HEK293 (cell line): ENCODE data around the gene ZNF574.

Experiments
- CTCF ChIA-PET: fragments of 350-600 bp; formaldehyde crosslinking; extraction: SDS; loops from one replicate; lab custom pipeline; 2021; ENCODE audit warnings: antibody characterized with exemption; lab: Yijun Ruan, JAX
- POLR2A ChIA-PET: fragments of 300-600 bp; formaldehyde crosslinking; extraction: SDS; loops from one replicate; lab custom pipeline; 2020; ENCODE audit warnings: antibody characterized with exemption, inconsistent platforms; lab: Yijun Ruan, JAX
- H3K27ac ChIP-seq: fragments of 200-500 bp; sonication (Bioruptor generic); 2 replicates; pipeline ENCODE4 v1.5.1; 2014; ENCODE audit warnings: low read depth, low read length, control low read depth, inconsistent platforms; ENCODE audit errors: extremely low read depth
- H3K36me3 ChIP-seq, 2 experiments: fragments of 200-500 bp in 1 of 2; sonication (Bioruptor generic) in 1 of 2; 1 replicate in 1 of 2; 2 replicates in 1 of 2; pipeline ENCODE4 v1.5.1; 2014 to 2017; ENCODE audit warnings: inconsistent platforms in 2 of 2, low read length in 2 of 2; ENCODE audit not compliant: control insufficient read depth in 2 of 2, insufficient read depth in 1 of 2
- H3K4me1 ChIP-seq: fragments of 200-500 bp; sonication (Bioruptor generic); 2 replicates; pipeline ENCODE4 v1.5.1; 2014; ENCODE audit warnings: mild to moderate bottlenecking, low read length, inconsistent platforms; ENCODE audit not compliant: control insufficient read depth, insufficient read depth
- H3K4me3 ChIP-seq: 2 replicates; pipeline ENCODE4 v1.5.1; 2011; ENCODE audit warnings: low read depth, mild to moderate bottlenecking, control low read depth, low read length, moderate library complexity
- H3K9me3 ChIP-seq: fragments of 200-500 bp; sonication (Bioruptor generic); 2 replicates; pipeline ENCODE4 v1.5.1; 2014; ENCODE audit warnings: low read depth, low read length, inconsistent platforms; ENCODE audit not compliant: control insufficient read depth, insufficient read depth
- GLI4 ChIP-seq: fragments of 450-650 bp; formaldehyde crosslinking; IDR thresholded peaks from 2 replicates; pipeline ENCODE4 v1.5.1; 2016; ENCODE audit warnings: missing biosample characterization, missing genetic modification characterization
- HOXC10 ChIP-seq: sonication (generic); formaldehyde crosslinking; IDR thresholded peaks from 2 replicates; pipeline ENCODE4 v1.8.1; 2023; ENCODE audit warnings: mild to moderate bottlenecking, missing genetic modification reagents
- IKZF3 ChIP-seq: fragments of 450-650 bp; IDR thresholded peaks from 2 replicates; pipeline ENCODE4 v1.5.0; 2018; ENCODE audit warnings: missing biosample characterization, mild to moderate bottlenecking, missing genetic modification characterization, moderate library complexity
- KLF8 ChIP-seq: fragments of 450-650 bp; formaldehyde crosslinking; IDR thresholded peaks from 2 replicates; pipeline ENCODE4 v1.5.1; 2016; ENCODE audit warnings: missing biosample characterization, missing genetic modification characterization
- OVOL3 ChIP-seq: fragments of 450-650 bp; formaldehyde crosslinking; IDR thresholded peaks from 2 replicates; pipeline ENCODE4 v1.5.1; 2016; ENCODE audit warnings: missing biosample characterization, missing genetic modification characterization
- SALL2 ChIP-seq: fragments of 450-650 bp; formaldehyde crosslinking; IDR thresholded peaks from 2 replicates; pipeline ENCODE4 v1.5.0; 2017; ENCODE audit warnings: missing biosample characterization, mild to moderate bottlenecking, missing genetic modification characterization, borderline replicate concordance
- ZBTB20 ChIP-seq: fragments of 450-650 bp; formaldehyde crosslinking; IDR thresholded peaks from 2 replicates; pipeline ENCODE4 v1.5.1; 2016; ENCODE audit warnings: missing biosample characterization, missing genetic modification characterization
- ZFP37 ChIP-seq: fragments of 450-650 bp; formaldehyde crosslinking; IDR thresholded peaks from 2 replicates; pipeline ENCODE4 v1.5.1; 2016; ENCODE audit warnings: missing biosample characterization, missing genetic modification characterization
- ZNF2 ChIP-seq: fragments of 450-650 bp; formaldehyde crosslinking; IDR thresholded peaks from 2 replicates; pipeline ENCODE4 v1.5.1; 2016; ENCODE audit warnings: missing biosample characterization, missing genetic modification characterization
- ZNF513 ChIP-seq: fragments of 450-650 bp; IDR thresholded peaks from 2 replicates; pipeline ENCODE4 v1.5.1; 2018; ENCODE audit warnings: missing biosample characterization, missing genetic modification characterization
- ZNF561 ChIP-seq: fragments of 450-650 bp; IDR thresholded peaks from 2 replicates; pipeline ENCODE4 v1.5.1; 2018; ENCODE audit warnings: missing biosample characterization, missing genetic modification characterization, borderline replicate concordance
- ZNF747 ChIP-seq: fragments of 450-650 bp; formaldehyde crosslinking; IDR thresholded peaks from 2 replicates; pipeline ENCODE4 v1.5.1; 2016; ENCODE audit warnings: missing biosample characterization, missing genetic modification characterization
- ZNF768 ChIP-seq: fragments of 450-650 bp; formaldehyde crosslinking; IDR thresholded peaks from 2 replicates; pipeline ENCODE4 v1.5.1; 2018; ENCODE audit warnings: missing biosample characterization, mild to moderate bottlenecking, missing genetic modification characterization
- TF ChIP-seq, protein P1 (sequence below): fragments of 450-650 bp; formaldehyde crosslinking; IDR thresholded peaks from 2 replicates; pipeline ENCODE4 v1.5.1; 2016; ENCODE audit warnings: missing biosample characterization, missing genetic modification characterization
- TF ChIP-seq, protein P2 (sequence below): fragments of 450-650 bp; formaldehyde crosslinking; IDR thresholded peaks from 2 replicates; pipeline ENCODE4 v1.5.1; 2016; ENCODE audit warnings: missing biosample characterization, missing genetic modification characterization
- TF ChIP-seq, protein P3 (sequence below): fragments of 450-650 bp; formaldehyde crosslinking; IDR thresholded peaks from 2 replicates; pipeline ENCODE4 v1.5.1; 2016; ENCODE audit warnings: missing biosample characterization, missing genetic modification characterization
- TF ChIP-seq, protein P4 (sequence below): fragments of 450-650 bp; formaldehyde crosslinking; IDR thresholded peaks from 2 replicates; pipeline ENCODE4 v1.5.1; 2016; ENCODE audit warnings: missing biosample characterization, missing genetic modification characterization, low read depth
- TF ChIP-seq, protein P5 (sequence below): fragments of 450-650 bp; formaldehyde crosslinking; IDR thresholded peaks from 2 replicates; pipeline ENCODE4 v1.5.1; 2017; ENCODE audit warnings: missing biosample characterization, missing genetic modification characterization

ZNF574 gene

GRCh38 chr19:42115219-42115618, 39.3 kb downstream of the ZNF574 start (continued):
- TF ChIP-seq, protein P1, sequence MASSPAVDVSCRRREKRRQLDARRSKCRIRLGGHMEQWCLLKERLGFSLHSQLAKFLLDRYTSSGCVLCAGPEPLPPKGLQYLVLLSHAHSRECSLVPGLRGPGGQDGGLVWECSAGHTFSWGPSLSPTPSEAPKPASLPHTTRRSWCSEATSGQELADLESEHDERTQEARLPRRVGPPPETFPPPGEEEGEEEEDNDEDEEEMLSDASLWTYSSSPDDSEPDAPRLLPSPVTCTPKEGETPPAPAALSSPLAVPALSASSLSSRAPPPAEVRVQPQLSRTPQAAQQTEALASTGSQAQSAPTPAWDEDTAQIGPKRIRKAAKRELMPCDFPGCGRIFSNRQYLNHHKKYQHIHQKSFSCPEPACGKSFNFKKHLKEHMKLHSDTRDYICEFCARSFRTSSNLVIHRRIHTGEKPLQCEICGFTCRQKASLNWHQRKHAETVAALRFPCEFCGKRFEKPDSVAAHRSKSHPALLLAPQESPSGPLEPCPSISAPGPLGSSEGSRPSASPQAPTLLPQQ (tag by site-specific recombination) = no peak
- no peak for TF ChIP-seq ZNF768 (tag by site-specific recombination)

DNA sequence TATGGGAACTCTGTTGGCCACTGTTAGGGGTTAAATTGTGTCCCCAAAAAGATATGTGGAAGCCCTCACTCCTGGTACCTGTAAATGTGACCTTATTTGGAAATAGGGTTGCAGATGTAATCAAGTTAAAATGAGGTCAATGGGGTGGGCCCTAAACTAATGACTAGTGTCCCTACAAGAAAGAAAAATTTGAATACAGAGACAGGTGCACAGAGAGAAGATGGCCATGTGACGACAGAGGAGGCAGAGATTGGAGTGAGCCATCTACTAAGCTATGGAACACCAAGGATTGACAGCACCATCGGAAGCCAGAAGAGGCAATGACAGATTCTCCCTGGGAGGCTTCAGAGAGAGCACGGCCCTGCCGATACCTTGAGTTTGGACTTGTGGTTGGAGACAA, 39.7 kb downstream of the ZNF574 start:
- Histone ChIP-seq H3K9me3 (no peaks in the 10 kb centered on the region), H3K36me3 (no peaks in the 10 kb centered on the region), H3K4me1 (peaks cover 9% of the 10 kb centered on the region; the same call in 1 of the 2 replicates), H3K4me3 (no peak overlapping the region), H3K27ac (no peak overlapping the region)
- CTCF ChIA-PET = interaction anchor here (0.6 to 4.6 kb wide), 10 partner anchors 8 to 658 kb away, joined by 3 to 41 read pairs (median 4); no protein-coding TSS in a partner anchor
- POLR2A ChIA-PET = interaction anchor here (1.1 kb wide), 2 partner anchors 17 to 127 kb away, joined by 3 read pairs; no protein-coding TSS in a partner anchor
- TF ChIP-seq ZFP37 (tag by site-specific recombination) (no peak), SALL2 (tag by site-specific recombination) (no peak), ZNF2 (no peak), KLF8 (tag by site-specific recombination) (no peak), IKZF3 (no peak), ZNF561 (tag by site-specific recombination) (no peak), ZNF747 (tag by site-specific recombination) (no peak), ZNF513 (tag by site-specific recombination) (no peak), OVOL3 (tag by site-specific recombination) (no peak), HOXC10 (CRISPR knock-in tag) (no peak), GLI4 (tag by site-specific recombination) (no peak), ZBTB20 (tag by site-specific recombination) (no peak)
- TF ChIP-seq, protein P2, sequence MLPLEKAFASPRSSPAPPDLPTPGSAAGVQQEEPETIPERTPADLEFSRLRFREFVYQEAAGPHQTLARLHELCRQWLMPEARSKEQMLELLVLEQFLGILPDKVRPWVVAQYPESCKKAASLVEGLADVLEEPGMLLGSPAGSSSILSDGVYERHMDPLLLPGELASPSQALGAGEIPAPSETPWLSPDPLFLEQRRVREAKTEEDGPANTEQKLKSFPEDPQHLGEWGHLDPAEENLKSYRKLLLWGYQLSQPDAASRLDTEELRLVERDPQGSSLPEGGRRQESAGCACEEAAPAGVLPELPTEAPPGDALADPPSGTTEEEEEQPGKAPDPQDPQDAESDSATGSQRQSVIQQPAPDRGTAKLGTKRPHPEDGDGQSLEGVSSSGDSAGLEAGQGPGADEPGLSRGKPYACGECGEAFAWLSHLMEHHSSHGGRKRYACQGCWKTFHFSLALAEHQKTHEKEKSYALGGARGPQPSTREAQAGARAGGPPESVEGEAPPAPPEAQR (tag by site-specific recombination) = no peak
- TF ChIP-seq, protein P3, sequence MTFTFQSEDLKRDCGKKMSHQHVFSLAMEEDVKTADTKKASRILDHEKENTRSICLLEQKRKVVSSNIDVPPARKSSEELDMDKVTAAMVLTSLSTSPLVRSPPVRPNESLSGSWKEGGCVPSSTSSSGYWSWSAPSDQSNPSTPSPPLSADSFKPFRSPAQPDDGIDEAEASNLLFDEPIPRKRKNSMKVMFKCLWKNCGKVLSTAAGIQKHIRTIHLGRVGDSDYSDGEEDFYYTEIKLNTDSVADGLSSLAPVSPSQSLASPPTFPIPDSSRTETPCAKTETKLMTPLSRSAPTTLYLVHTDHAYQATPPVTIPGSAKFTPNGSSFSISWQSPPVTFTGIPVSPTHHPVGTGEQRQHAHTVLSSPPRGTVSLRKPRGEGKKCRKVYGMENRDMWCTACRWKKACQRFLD (tag by site-specific recombination) = no peak
- TF ChIP-seq, protein P4, sequence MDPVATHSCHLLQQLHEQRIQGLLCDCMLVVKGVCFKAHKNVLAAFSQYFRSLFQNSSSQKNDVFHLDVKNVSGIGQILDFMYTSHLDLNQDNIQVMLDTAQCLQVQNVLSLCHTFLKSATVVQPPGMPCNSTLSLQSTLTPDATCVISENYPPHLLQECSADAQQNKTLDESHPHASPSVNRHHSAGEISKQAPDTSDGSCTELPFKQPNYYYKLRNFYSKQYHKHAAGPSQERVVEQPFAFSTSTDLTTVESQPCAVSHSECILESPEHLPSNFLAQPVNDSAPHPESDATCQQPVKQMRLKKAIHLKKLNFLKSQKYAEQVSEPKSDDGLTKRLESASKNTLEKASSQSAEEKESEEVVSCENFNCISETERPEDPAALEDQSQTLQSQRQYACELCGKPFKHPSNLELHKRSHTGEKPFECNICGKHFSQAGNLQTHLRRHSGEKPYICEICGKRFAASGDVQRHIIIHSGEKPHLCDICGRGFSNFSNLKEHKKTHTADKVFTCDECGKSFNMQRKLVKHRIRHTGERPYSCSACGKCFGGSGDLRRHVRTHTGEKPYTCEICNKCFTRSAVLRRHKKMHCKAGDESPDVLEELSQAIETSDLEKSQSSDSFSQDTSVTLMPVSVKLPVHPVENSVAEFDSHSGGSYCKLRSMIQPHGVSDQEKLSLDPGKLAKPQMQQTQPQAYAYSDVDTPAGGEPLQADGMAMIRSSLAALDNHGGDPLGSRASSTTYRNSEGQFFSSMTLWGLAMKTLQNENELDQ (tag by site-specific recombination) = no peak
- TF ChIP-seq, protein P5, sequence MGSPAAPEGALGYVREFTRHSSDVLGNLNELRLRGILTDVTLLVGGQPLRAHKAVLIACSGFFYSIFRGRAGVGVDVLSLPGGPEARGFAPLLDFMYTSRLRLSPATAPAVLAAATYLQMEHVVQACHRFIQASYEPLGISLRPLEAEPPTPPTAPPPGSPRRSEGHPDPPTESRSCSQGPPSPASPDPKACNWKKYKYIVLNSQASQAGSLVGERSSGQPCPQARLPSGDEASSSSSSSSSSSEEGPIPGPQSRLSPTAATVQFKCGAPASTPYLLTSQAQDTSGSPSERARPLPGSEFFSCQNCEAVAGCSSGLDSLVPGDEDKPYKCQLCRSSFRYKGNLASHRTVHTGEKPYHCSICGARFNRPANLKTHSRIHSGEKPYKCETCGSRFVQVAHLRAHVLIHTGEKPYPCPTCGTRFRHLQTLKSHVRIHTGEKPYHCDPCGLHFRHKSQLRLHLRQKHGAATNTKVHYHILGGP (tag by site-specific recombination) = no peak
